GM19238 (cell line): ENCODE measurements around the gene ARPP19.
"Not testable (repeated sequence)": the region's sequence is repeated elsewhere in the genome, so short reads cannot be mapped to it uniquely, and the experiment has no call there.

Experiments
- DNase-seq: peaks from one replicate; pipeline ENCODE4 v3.0.0; 2011; ENCODE audit warnings: low spot score; ENCODE audit not compliant: insufficient read length

ARPP19 gene

DNA sequence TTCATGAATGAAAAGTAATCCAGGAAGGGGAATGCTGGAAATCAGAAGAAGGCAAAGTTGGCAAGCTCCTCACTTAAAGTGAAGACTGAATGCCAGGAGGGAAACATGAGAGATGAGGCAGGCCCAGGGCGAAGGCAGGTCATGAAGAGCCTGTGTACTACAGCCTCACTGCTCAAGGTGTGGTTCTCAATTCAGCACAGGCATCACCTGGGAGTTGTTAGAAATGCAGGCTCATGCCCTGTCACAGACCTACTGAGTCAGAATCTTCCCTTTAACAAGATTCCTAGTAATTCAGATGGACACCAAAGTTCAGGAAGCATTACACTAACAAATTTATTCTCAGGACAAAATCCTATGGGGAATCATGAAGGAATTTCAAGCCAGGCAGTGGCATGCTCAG lies 54.3 kb downstream of the ARPP19 start:
- DNase-seq = no peak

DNA sequence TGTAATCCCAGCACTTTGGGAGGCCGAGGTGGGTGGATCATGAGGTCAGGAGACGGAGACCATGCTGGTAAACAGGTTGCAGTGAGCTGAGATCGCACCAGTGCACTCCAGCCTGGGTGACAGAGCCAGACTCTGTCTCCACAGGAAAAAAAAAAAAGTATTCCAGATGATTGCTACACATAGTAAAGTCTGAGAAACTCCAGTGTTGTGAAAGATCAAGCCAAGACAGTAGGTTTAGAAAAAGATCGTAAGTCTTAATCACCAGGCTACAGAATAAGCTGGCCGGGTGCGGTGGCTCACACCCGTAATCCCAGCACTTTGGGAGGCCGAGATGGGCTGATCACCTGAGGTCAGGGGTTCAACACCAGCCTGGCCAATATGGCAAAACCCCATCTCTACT lies 56.0 kb downstream of the ARPP19 start:
- DNase-seq = not testable (repeated sequence)

GRCh38 chr15:52511084-52511483 lies 57.7 kb downstream of the ARPP19 start:
- no peak for DNase-seq

- DNase-seq = no peak
Measured at GRCh38 chr15:52509500-52510245, 59.2 kb downstream of the ARPP19 start.

- DNase-seq = no peak
Measured at GRCh38 chr15:52506549-52506948, 62.3 kb downstream of the ARPP19 start.

DNA sequence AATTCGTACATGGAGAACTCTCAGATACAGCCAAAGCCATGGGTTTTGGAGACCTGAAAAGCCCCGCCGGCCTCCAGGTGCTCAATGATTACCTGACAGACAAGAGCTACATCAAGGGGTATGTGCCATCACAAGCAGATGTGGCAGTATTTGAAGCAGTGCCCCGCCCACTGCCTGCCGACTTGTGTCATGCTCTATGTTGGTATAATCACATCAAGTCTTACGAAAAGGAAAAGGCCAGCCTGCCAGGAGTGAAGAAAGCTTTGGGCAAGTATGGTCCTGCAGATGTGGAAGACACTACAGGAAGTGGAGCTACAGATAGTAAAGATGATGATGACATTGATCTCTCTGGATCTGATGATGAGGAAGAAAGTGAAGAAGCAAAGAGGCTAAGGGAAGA lies 63.7 kb downstream of the ARPP19 start:
- no peak for DNase-seq

DNA sequence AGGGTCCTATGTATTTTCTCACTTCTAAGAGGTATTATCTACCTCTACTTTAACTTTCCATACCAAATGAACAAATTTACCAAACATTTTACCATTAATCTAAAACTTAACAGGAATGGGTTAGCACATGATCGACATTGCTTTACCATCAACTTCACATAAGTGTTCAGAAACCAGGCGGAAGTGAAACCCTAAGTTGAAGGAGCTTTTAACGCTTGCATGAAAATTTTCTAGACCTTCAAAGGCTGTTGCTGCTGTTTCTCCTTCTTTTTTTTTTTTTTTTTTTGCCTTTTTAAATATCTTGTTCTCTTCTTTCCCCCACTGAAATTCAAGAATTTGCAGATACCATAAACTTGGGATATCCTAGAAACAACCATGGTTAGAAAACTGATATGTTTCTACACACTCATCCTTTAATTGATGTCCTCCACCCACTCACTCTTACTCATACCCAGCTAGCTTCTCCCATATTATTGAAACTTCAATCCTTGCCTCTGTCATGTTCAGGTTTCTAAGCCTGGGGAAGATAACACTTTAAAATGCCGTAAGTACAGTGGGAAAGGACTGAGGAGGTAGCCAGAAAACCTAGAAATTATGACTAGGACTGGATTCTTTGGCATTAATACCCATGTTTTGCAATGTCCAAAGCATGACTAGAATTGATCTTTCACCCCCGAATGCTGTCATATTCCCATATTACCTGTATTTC lies 64.9 kb downstream of the ARPP19 start:
- no peak for DNase-seq

DNA sequence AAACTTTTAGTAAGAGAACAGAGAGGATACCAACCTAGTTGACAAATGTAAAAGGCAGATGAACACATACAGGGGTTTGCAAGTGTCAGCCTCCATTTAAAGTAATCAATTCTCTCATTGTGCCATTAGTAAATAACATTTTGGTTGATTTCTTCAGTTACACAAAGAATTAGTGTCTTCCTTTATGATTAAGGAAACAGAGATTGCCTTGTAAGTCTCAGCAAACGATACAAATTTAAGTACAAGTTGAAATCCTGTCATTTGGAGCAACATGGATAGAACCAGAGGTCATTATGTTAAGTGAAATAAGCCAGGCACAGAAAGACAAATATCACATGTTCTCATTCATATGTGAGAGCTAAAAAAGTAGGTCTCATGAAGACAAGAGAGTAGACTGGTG lies 66.2 kb downstream of the ARPP19 start:
- DNase-seq = no peak

DNA sequence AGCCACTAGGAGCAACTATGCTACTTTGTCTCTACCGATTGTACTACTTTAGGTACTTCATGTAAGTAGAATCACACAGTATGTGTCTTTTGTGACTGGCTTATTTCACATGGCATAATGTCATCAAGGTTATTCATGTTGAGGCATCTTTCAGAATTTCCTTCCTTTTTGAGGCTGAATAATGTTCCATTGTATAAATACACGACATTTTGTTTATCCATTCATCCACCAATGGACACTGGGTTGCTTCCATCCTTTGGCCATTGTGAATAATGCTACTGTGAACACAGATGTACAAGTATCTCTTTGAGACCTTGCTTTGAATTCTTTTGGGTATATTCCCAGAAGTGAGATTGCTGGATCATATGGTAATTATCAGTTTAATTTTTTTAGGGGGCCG lies 69.3 kb downstream of the ARPP19 start:
- DNase-seq = no peak

DNA sequence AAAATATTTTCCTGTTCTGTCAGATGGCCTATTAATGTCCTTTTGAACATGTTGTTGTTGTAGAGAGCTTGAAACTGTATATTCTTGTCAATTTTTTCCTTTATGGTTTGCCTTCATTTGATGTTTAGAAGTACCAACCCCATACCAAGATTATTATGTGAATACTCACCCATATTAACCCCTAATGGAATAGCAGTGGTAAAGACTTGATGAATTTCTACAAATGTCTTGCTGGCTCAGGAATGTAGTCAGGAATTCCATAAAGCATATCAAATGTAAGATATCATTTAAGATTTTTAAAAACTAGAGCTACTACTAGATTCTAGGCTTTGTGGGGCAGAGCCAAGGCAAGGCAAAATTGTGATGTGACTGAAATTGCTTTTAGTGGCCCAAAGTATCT lies 70.1 kb downstream of the ARPP19 start:
- DNase-seq = no peak
